HG03196 (cell line): ENCODE data around the gene RPS6KB1.
"Not testable (repeated sequence)": the region's sequence is repeated elsewhere in the genome, so short reads cannot be mapped to it uniquely, and the experiment has no call there.

Experiments
- ATAC-seq: cut with Tn5 transposase; IDR thresholded peaks from one replicate; pipeline ENCODE4 v1.9.1; 2021; ENCODE audit not compliant: unreplicated experiment

RPS6KB1 gene

GRCh38 chr17:59870482-59870881 lies 22.4 kb upstream of the RPS6KB1 start:
- ATAC-seq: no peak

GRCh38 chr17:59872351-59872750 lies 20.6 kb upstream of the RPS6KB1 start:
- no peak for ATAC-seq

- not testable (repeated sequence) for ATAC-seq
Measured at GRCh38 chr17:59873414-59873813, 19.5 kb upstream of the RPS6KB1 start.

- ATAC-seq: no peak
Measured at GRCh38 chr17:59874376-59874775, 18.5 kb upstream of the RPS6KB1 start.

- ATAC-seq: no peak
Measured at GRCh38 chr17:59876107-59876506, 16.8 kb upstream of the RPS6KB1 start.

GRCh38 chr17:59877965-59878364 lies 15.0 kb upstream of the RPS6KB1 start:
- ATAC-seq: no peak

GRCh38 chr17:59878624-59879023 lies 14.3 kb upstream of the RPS6KB1 start:
- ATAC-seq: no peak

- no peak for ATAC-seq
Measured at GRCh38 chr17:59884861-59885260, 8.1 kb upstream of the RPS6KB1 start.

GRCh38 chr17:59888145-59888750 lies 4.7 kb upstream of the RPS6KB1 start:
- no peak for ATAC-seq

GRCh38 chr17:59890720-59891119 lies 2.2 kb upstream of the RPS6KB1 start:
- ATAC-seq: no peak

GRCh38 chr17:59892251-59892923 lies 534 bp upstream of the RPS6KB1 start:
- ATAC-seq: peak; percentile 40

GRCh38 chr17:59893676-59894100 lies 767 bp downstream of the RPS6KB1 start:
- peak; percentile 12 for ATAC-seq

GRCh38 chr17:59897090-59897489 lies 4.2 kb downstream of the RPS6KB1 start:
- no peak for ATAC-seq

GRCh38 chr17:59899099-59899498 lies 6.2 kb downstream of the RPS6KB1 start:
- no peak for ATAC-seq

- ATAC-seq: no peak
Measured at GRCh38 chr17:59901604-59902003, 8.7 kb downstream of the RPS6KB1 start.

GRCh38 chr17:59903455-59903854 lies 10.5 kb downstream of the RPS6KB1 start:
- no peak for ATAC-seq

- ATAC-seq: no peak
Measured at GRCh38 chr17:59907467-59907866, 14.5 kb downstream of the RPS6KB1 start.

GRCh38 chr17:59914274-59914854 lies 21.4 kb downstream of the RPS6KB1 start:
- no peak for ATAC-seq

- no peak for ATAC-seq
Measured at GRCh38 chr17:59916446-59916845, 23.5 kb downstream of the RPS6KB1 start.

GRCh38 chr17:59920637-59921036 lies 27.7 kb downstream of the RPS6KB1 start:
- not testable (repeated sequence) for ATAC-seq

GRCh38 chr17:59930121-59930520 lies 37.2 kb downstream of the RPS6KB1 start:
- not testable (repeated sequence) for ATAC-seq

- not testable (repeated sequence) for ATAC-seq
Measured at GRCh38 chr17:59930768-59931167, 37.8 kb downstream of the RPS6KB1 start.
